ENCODE results near the gene REELD1.

DNA sequence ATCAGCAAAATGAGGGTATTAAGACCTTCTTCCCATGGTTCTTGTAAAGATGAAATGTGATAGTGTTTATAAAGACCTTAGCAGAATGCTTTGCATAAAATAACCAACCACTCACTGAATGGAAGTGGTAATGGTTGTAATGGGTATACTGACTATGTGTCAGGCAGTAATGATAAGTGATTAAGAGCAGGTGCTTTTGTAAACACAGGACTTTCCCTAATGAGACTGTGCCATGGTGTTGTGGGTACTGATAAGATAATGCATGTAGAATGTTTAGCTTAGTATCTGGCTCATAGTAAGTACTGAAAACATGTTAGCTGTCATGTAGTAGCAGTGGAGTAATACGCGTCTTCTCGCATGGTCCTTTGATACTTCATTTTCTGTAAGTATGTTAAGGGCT lies 31.9 kb upstream of the REELD1 start:
- TF ChIP-seq, protein P1, sequence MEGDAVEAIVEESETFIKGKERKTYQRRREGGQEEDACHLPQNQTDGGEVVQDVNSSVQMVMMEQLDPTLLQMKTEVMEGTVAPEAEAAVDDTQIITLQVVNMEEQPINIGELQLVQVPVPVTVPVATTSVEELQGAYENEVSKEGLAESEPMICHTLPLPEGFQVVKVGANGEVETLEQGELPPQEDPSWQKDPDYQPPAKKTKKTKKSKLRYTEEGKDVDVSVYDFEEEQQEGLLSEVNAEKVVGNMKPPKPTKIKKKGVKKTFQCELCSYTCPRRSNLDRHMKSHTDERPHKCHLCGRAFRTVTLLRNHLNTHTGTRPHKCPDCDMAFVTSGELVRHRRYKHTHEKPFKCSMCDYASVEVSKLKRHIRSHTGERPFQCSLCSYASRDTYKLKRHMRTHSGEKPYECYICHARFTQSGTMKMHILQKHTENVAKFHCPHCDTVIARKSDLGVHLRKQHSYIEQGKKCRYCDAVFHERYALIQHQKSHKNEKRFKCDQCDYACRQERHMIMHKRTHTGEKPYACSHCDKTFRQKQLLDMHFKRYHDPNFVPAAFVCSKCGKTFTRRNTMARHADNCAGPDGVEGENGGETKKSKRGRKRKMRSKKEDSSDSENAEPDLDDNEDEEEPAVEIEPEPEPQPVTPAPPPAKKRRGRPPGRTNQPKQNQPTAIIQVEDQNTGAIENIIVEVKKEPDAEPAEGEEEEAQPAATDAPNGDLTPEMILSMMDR (IDR thresholded peaks at IDR 0.05; ENCODE audit: low read length), result no peak
- no peak for TF ChIP-seq EZH2 (IDR thresholded peaks at IDR 0.05; ENCODE audit: borderline replicate concordance, low read length)

Data from OCI-LY1 (cell line).